GM21619 (cell line): Measurements from ENCODE around the gene COA8.

Source experiments
- ATAC-seq: cut with Tn5 transposase; IDR thresholded peaks from one replicate; pipeline ENCODE4 v1.9.1; 2021; ENCODE audit not compliant: unreplicated experiment

COA8 gene

DNA sequence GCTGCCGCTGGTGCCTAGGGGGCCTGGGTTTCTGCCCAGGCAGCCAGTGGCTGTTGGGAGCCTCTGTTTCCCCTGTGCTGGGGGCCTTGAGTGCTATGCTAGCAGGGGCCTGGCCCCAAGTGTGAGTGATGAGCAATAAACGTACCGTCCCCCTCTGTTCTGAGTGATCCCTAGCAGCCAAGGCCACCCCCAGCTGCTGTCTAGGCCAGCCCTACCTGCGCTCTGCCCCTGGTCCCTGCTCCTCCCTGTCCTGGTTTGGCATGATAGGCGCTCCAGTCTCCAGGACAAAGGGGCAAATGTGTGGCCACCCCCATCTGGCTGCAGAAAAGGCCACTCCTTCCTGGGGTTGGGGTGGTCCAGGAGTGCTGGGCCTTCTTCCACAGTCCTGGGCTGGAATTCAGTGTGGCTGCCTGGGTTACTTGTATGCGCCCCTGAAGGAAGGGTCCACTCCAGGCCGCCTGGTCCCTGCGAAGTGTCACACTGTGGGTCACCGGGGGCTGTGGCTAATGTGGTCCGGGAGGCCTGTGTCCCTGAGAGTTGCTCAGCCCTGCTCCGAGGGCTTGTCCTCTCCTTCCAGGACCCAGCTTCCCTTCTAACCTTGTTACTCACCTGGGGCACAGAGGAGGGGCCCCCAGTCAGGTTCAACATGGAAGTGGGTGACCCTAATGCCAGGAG is 26.7 kb upstream of the COA8 start:
- ATAC-seq, result no peak

DNA sequence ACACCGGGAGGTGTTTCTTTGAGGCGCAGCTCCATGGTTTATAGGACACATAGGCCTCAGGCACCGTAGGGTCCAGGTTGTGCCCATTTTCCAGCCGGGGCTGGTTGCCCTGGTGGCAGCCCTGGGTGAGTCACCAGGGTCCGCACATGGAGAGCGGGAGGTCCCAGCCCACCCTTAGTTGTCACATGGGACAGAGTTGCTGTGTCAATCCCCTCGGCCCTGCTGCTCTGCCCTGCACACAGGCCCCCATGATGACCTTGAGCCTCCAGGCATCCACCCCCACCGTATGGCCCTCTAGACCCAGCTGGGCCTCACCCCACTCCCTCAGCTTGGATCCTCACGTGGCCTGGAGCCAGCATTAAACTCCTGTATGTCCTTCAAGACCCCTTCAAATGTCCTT is 26.1 kb upstream of the COA8 start:
- ATAC-seq, result no peak

DNA sequence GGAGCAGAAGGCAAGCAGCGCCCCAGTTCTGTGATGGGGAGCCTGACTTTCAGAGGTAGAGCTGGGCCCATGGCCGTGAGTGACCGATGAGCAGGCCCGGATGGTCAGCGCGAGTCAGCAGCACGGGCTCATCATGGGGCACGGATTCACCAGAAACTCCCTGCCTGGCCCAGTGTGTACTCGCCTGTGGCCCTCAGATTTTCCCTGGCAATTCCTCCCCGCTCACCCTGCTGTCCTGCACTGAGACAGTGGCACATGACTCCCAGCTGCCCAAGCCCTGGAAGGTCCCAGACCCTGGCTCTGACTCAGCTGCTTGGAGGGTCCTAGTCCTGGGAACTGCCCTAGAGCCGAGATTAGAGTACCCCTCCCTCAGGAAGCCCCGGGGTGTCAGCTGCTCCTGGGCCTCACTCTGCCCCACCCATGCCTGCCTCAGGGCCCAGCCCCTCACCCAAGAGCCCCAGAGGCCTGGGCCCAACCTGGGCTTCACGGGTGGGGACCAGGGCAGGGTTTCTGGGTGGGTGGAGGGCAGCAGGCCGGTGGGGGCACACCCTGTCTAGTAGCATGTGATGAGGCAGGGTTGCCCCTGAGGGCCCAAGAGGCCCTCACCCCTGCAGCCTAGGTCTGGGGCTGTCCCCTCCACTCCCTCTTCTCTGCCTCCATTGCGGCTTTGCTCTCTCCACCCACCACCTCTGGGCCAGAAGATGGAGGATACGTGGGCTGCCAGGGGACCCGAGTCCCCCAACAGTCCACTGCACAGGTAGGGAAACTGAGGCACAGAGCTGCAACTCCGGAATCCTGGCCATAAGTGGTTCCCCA is 25.4 kb upstream of the COA8 start:
- no peak for ATAC-seq

DNA sequence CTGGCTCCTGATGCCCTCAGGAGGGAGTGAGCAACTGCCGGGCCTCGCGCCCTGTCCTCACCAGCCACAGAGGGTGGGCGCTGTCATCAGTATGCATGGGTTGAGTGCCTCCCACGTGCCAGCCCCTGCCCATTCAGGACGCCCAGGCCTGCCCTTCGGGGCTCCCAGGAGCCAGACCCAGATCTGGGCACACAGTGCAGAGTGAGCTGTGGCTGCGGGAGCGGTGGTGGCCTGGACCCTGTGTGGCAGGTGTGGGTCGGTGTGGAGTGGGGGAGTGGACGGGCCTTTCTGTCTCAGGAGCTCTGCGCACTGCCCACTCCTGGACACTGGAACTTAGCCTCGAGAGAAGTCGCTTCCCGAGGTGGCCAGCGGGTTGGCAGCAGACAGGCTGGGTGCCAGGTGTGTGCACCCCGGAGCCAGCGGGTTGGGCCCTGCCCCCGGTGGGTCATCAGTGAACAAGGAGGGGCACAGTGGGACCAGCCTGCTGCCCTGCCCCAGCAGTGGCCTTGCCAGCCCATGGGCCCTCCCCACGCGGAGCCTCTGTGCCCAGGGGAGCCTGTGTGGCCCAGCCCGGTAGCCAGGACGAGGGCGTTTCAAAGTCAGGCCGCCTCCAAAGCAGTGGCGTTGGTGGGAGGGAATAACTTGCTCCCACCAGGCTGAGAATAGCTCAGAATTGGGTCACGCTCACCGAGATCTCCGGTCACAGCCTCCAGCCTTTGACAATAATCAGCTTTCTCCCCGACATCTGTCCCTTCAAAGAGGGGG is 24.3 kb upstream of the COA8 start:
- no peak for ATAC-seq

DNA sequence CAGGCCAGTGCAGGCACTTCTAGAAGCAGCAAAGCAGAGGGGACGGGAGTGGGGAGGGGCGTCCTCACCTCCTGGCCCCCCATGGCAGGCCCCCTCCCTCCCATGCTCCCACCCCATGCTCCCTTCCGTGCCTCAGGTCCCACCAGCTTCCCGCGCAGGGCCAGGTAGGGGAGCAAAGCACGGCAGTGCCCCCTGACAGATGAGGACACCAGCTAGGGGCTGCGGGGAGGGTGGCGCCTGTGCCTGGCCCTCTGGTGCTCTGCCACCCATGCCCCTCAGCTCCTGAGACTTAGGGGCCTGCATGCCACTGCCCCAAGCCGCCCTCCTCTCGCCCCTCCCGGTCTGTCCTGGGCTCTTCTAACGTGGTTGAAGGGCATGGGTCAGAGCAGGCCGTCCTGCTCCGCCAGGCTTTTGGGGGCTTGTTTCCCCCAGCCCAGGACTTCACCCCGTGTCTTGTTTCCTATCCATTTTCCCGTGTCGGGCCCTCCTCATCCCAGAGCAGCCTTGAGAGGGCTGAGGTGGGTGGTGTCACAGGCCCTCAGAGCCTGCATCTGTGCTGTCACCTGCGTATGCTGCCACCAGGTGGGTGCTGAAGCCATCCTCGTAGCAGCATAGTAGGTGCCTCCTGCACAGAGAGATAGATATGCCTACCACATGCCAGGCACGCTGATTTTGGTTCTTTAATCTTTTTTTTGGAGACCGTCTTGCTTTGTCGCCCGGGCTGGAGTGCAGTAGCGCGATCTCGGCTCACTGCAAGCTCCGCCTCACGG is 23.5 kb upstream of the COA8 start:
- no peak for ATAC-seq

DNA sequence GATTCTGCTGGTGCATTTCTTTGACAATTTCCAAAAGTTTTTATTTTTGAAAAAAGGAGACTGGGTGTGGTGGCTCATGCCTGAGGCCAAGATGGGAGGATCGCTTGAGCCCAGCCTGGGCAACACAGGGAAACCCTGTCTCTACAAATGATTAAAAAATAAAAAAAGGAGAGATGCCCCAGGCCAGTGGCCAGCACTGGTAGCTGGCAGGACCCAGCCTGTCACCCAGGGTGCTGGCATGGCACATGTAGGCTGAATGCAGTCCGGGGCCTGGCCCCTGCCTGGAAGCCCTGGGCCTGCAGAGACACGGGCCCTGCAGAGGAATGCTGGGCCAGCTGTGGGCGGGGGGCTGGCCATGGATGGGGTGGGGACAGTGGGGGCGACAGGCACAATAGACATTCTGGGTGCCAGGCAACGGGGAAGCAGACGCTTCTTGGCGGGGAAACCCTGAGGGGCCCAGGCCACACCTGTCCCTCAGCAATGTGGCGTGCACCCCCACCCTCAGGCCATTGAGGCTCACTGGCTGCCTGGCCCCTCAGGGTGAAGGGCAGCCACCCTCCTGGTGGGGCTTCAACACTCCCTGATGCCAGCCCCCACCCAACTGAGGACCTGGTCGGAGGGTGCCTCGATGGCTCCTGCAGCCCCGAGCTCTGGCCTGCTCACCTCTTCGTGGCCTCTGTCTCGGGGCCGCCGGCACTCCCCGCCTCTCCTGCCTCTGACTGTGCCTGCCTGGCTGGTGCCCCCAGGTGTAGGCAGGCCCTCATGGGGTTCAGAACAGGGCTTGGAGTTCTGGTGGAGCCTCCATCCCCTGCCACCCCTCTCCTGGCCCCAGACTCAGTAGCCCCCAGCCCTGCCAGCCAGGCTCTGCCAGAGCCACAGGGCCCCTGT is 21.7 kb upstream of the COA8 start:
- no peak for ATAC-seq

DNA sequence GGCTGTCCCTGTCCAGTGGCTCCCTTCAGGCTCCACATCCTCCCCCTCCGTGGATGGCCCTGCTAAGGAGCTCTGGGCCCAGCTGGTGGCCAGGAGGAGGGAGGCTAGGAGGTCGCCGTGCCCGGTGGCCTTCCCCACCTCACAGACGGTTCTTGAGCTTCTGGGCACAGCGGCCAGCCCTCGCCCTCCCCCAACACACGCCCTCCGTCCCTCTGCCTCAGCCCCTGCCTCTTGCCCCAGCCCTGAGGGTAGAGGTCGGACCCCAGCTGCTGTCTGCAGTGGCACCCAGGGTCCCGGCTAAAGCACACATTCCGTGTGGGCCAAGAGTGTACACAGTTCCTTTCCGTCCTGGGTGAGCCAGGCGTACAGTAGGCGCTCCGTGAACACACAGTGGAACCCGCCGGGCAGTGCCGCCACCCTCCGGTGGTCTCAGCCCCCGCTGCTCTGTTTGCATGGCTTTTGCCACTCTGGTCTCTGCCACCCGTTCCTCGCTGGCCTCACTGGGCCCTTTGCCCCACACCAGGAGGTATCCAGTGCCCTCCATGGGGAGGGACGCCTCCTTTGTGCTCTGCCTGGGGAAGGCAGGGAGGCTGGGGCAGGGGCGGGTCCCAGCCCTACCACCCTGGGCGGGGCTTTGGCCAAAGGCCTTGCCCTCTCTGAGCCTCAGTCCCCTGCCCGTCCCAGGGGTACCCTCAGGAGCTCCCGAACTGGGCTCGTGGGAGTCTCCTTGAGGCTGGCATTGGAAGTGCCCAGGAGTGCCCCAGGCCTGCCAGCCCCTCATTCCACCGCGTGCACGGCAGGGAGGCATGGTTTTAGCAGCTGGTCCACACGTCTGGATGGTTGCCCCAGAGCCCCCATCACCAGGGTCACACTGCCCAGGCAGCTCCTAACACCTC is 20.8 kb upstream of the COA8 start:
- ATAC-seq, result no peak

DNA sequence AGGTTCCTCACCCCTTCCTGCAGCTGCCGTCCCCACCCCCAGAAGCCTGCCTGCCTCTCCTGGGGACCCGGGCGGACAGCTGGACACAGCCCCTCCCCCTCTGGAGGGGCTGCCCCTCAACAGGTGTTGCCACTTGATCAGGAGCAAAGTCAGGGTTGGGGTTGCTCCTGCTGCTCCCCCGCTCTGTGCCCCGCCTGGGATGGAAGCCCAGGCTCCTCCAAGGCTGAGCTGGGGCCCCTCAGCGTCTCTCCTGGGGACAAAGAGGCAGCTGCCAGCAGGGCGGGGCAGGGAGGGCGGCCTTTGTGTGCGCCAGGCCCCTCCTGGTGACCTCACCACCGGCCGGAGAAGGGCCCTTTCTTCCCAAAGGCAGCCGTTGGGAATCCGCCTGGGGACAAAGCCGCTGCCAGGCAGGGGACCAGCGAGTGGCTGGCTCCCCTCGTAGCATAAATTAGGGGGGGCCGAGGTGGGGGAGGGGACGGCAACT is 20.1 kb upstream of the COA8 start:
- no peak for ATAC-seq

DNA sequence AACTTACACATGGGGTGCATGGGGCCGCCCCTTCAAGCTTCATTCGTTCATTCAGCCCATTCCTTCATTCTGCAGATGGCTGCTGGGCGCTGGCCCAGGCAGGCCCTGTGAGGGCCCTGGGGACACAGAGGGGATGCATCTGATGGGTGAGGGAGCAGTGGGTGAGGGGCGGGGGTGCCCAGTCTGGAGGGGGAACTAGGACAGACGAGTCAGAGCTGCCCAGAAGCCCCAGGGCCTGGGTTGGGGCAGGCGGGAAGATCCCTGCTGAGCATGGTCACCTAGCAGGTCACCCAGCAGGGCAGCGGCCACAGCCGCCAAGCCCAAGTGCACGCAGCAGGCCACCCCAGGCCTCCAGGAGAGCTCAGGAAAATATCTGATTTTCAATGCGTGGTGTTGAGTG is 19.6 kb upstream of the COA8 start:
- ATAC-seq, result no peak

DNA sequence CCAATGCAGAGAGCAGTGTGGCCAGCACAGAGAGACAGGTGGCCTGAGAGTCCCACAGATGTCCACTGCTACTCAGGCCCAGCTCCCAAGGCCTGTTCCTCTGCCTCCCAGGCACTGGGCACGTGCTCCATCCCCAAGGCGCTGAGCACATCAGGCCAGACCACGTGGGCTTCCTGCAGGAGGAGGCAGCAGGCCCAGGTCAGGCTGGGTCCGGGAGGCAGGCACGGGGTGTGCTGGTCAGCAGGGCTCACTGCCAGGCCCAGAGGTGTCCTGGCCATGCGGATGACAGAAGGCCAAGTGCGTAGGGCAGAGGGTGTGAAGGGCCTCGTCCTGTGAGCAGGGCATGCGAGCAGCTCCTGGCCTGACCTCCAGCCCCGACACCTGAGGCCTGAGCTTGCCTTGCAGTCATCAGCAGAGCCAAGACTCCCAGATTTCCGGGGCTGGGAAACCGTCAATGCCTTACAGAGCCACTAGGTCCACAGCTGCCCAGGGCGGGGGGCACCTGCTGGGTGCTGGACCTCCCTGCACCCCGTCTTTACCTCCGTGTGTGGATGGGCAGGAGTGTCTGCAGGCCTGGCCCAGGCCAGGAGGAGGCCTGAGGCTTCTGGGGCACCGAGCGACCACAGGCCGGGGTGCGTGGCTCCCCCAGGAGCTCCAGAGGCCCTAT is 18.9 kb upstream of the COA8 start:
- ATAC-seq, result no peak

DNA sequence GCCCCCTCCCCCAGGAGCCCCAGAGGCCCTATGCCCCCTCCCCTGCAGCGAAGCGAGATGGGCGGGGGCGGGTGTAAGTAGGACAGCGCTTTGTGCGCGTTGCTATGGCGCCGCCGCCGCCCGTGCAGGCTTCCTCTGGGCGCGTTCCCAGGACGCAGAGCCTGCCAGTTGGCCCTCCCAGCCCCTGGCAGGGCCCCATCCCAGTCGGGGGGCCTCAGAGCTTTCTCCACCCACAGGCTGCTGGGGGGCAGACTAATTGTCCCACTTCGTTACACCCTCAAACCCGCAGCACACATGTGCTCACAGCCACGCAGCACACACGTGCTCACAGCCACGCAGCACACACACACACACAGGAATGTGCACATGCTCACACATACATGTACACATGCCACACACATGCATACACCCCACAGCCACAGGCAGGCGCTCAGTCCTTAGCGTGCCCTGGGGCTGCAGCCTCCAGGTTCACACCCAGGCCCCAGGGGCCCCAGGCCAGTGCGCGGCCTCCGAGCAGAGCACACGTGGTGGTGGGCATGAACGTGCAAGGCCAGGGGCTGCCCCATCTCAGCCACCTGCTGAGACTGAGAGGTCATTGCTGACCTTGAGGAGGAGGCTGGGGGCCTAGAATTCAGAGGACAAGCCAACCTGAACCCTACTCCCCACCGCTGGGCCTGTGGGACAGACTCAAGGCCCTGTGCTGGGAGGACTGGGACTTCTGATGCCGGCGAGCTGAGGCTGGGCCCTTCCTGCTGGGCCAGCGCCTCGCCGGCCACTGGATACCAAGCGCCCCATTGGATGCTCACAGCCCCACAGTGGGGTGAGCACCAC is 18.2 kb upstream of the COA8 start:
- no peak for ATAC-seq

DNA sequence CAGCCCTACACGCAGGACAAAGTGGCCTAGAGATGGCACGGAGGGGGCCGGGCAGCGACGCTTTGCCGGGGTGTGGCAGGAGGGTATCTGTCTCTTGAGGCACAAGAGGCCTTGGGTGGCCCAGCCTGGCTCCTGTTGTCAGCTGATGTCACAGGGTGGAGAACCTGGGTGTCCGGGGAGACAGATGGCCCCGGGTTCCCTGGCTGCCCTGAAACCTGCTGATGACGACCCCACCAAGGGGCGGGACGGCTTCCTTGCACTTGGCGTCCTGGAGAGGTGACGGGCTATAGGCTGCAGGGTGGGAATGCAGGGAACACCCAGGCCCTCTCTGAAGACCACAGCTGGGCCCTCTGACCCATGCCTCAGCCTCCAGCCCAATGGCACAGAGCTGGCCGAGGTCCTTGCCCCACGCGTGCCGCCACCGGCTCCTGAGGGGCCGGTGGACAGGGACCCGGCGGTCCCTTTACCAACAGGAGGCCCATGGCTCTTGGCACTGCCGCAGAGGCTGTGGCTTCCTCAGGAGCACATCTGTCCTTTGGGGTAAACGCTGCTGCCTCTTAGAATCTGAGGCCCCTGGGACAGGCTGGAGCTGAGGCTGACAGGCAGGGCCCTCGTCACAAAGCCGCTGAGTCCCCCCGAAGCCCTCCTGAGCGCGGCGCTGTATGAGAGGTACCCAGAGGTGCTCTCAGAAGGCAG is 17.4 kb upstream of the COA8 start:
- no peak for ATAC-seq

DNA sequence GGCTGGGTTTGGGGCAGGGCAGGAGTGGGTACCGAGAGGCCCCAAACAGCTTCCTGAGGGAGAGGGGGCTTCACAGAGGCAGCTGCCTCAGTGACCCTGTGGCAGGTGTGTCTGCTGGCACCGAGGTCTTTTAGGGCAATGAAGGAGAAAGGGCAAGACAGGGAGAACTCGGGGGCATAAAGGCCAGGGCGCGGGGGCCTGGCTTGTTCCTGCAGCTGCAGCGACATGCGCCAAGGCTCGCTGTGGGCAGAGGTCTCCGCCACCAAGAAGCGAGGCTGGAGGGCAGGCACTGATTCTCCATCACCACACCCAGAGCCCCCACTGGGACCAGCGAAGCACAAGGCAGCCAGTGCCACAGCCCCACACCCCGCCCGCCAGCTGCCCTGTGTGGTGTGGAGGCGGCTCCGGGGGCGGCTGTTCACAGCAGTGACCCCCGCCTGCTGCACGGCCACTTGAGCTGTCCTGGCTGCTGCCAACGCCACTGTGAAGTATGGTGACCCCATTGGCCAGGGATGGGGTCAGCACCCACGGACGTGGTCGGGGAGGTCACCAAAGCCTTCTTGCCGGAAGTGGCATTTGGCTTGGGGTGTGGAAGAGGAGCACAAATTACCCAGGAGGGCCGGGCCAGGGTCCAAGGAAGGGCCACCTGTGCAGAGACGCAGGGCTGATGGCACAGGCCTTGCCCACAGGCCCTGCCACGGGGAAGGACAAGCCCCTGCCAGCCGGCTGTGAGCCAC is 16.7 kb upstream of the COA8 start:
- ATAC-seq, result no peak

DNA sequence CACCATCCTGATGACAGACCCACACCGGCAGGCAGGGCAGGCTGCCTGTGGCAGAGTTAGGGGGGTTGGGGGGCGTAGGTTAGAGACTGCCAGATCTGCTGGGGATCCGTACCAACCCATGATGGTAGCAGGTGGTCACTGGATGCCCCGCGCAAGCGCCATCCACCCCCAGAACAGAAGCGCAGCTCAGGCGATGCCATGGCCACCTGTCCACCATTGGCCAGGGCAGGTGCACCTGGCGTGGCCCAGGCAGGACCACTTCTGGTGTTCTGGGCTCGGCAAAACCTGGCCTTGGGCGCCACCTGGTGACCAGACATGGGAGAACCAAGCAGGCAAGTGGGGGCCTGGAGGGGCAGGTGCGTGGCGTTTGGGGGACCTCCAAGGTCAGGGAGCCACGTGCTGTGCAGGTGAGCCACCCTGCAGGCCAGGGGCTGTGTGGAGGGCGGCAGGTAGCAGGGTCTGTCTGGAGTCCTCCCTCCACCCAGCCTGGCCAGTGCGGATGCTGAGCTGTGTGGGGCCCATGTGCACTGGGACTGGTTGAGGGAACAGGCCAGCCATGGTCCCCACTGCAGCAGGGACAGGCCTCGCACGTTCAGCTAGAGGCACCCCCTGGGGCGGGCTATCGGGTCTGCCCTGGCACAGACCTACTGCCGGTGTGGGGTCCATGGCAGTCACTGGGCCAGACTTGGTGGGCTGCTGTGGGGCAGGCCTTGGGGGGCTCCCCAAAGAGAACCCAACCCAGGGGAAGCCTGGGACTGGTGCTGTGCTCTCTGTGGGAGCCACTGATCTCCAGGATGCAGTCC is 15.9 kb upstream of the COA8 start:
- peak; percentile 54 for ATAC-seq

DNA sequence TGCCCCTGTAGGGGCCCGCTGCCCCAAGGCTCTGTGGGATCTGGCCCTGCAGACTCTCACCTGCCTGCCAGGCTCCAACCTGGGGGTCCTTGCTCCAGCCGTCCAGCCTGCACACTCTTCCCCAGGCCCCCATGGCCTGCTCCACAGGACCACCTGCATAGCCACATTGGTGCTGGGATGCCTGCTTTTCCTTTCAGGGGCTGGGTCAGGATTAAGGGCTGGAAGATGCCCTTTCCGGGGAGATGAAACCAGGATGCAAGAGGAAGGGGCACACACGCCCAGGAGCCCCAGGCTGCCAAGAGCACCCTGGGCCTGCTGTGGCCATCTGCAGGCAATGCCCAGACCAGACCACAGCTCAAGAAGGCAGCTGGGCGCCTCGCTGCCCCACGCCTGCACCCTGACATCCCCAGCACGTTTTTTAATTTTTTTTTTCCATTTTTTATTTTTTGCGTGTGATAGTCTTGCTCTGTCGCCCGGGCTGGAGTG is 15.3 kb upstream of the COA8 start:
- ATAC-seq, result no peak
